GM21515 (cell line): ENCODE measurements around the gene OR52D1.

ENCODE experiments used
- ATAC-seq: cut with Tn5 transposase; IDR thresholded peaks from one replicate; pipeline ENCODE4 v1.9.1; 2021; ENCODE audit not compliant: unreplicated experiment

The OR52D1 gene

DNA sequence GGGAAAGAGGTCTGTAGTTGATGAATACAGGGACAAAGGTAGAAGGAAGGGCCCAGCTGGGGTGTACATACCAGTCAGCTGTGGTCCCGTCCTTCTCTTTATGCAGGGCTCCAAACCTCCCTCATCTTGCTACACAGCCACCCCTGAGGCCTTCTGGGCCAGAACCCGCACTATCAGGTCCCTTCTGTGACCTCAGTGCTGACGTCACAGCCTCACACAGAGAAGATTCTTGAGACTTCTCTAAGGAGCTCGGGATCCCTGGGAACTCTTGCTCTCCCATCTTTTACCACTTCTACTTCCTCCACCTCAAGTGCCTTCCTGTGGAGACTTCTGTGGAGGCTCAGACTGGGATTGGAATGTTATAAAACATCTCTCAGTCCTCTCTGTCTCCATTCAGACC is 21.3 kb downstream of the OR52D1 start, which contains the start of gene UBQLN3:
Gene UBQLN3, minus strand, starts transcription at position 155 of the 400 bp plus-strand sequence. CDS start 399 bp downstream, outside the sequence.
- ATAC-seq = no peak

GRCh38 chr11:5514841-5515240 is 26.4 kb downstream of the OR52D1 start:
- no peak for ATAC-seq

GRCh38 chr11:5516599-5516998 is 28.1 kb downstream of the OR52D1 start, which contains the start of gene UBQLNL:
Gene UBQLNL, minus strand, starts transcription at chr11:5516699. Its CDS starts 258 bp downstream, at chr11:5516441.
- no peak for ATAC-seq

DNA sequence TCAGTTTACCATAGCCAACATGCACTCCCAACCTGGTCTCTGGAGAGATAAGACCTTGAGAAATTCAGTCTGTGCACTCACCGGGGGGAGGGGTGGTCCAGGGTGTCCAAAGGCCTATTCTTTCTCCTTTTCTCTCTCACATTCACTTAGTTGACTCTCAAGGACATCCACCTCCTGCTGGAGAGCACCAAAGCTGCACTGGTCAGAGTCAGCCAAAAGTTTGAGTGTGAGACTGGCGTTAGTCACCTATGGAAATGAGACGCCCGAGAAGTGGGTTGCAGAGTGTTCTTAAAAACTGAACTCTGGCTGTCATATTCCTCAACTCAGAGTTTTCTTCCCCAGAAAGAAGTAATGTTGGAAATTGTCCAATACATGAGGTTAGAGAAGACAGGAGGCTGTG is 33.1 kb downstream of the OR52D1 start:
- ATAC-seq = no peak

DNA sequence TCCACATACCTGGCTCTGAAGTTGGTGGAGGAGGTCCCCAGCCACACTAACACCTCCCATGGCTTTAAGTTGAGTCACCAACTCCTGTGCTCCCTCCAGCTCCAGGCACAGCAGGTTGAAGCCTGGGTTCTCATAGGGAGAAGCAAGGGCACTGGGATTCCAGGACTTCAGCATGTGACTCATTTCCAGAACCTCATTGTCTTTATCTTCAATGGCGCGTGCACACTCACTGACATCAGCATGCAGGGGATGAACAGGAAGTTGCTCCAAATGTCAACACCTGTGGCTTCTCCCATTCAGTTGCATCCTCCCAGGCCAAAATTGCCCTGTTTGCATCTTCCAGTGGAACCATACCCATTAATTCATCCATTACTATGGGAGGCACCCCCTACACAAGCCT is 33.8 kb downstream of the OR52D1 start:
- no peak for ATAC-seq

DNA sequence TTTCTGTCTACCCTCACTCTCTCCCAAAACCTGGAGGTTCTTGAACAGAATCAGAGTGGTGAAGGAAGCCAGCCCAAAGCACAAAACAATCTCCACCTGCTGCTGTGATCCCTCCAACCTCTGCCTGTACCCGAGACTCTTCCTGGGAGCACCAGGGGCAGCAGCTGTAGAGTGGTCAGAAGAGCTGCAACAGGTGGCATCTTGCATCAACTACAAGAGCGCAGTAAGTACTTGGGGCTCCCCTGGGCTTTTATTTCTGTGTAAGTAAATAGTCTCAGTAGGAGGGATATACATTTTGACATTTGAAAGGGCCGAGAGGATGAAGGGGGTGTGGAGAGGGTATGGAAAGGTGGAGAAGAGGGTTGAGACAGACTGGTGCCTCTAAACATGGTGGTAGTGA is 36.3 kb downstream of the OR52D1 start:
- ATAC-seq = no peak

- no peak for ATAC-seq
Measured at GRCh38 chr11:5527716-5528115, 39.2 kb downstream of the OR52D1 start.

DNA sequence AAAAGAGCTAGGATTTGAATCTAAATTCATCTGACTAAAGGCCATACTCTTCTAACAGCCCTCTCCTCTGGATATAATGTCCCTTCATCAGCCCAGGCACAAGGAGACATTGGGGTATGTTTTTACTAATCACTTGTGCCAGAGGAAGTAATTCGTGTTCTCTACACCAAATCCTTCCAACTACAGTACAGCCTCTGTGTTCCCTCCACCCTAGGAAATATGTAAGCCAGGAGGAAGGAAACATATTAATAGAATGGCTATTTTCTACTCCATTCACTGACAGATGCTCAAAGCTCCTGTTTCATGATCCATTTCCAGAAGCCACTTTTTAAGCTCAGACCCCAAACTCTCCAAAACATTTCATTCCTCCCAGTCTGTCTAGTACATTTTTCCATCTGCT is 40.0 kb downstream of the OR52D1 start:
- no peak for ATAC-seq

DNA sequence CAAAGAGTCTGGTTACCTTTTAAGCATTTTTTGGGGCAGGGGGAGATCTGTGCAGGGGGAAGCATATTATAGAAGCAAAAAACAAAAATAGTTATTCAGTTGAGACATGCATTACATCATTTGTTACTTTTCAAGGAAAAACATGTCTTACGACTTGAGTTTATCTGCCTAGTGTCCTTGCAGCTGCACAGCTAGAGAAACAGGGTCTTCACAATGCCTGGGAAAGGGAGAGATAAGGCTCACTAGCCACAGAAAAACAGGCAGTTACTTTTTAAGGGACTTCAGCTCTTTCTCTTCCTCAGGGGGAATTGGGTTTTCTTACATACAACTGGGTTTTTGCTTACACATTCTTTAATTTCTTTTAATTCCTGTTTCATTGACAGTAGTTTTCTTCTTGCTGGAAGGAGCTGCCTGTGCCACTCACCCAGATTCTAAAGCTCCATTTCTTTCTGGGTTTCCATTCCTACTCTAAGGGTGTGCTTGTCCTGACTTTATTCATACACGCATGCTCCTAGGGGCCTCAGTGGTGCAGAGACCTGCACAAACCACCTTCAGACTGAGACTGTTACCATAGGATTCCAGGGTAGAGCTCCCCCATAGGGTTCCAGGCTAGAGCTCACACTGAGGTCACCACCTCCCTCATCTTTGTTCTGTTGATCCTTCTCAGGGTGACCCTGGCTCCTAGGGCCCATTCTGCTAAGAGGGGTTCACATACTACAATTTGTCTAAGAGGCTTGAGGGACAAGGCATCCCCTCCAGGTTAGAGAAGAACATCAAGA is 42.8 kb downstream of the OR52D1 start:
- no peak for ATAC-seq

GRCh38 chr11:5534046-5534445 is 45.6 kb downstream of the OR52D1 start:
- ATAC-seq = no peak

DNA sequence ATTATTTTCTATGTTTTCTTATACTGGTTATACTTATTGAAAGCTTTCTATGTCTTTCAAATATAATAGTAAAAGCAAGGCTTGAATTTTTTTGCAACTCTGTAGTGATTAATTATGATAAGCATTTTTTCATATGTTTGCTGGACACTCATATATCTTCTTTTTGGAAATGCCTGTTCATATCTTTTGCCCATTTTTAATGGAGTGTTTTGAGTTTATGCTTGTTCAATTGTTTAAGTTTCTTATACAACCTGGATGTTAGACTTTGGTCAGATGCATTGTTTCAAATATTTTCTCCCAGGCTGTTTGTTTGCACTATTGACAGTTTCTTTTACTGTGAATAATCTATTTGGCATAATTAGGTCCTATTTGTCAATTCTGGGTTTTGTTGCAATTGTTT is 48.0 kb downstream of the OR52D1 start:
- ATAC-seq = no peak
